ENCODE measurements around the gene KRTAP5-10. TPM values are rescaled to one million over a fixed set of nuclear protein-coding genes. Genes with fewer than 3 reads are reported as not detected.

The KRTAP5-10 gene
- total RNA-seq, 1 donor from 2014 or later, result not detected

DNA sequence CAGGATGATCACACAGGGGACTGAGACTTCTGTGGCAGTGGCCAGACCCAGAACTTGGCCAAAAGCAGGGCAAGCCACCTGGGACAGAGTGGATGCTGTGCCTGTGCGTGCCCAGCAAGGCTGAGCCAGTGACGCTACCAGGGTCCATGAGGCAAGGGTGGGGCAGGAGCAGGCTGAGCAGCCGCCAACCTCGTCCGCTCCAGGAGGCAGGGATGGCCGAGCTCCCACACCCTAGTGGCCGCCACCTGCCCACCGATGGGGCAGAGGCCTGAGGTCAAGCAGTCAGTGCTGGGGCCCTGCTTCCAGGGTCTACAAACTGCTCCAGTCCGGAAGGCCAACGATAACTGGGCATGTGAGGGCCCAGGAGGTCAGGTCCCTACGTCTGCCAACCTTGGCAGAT, 9.9 kb upstream of the KRTAP5-10 start:
- H3K36me3 Mint-ChIP-seq (ENCODE audit: unreplicated experiment), result peaks cover 4% of the 10 kb centered on the region
- TF ChIP-seq, protein P1, sequence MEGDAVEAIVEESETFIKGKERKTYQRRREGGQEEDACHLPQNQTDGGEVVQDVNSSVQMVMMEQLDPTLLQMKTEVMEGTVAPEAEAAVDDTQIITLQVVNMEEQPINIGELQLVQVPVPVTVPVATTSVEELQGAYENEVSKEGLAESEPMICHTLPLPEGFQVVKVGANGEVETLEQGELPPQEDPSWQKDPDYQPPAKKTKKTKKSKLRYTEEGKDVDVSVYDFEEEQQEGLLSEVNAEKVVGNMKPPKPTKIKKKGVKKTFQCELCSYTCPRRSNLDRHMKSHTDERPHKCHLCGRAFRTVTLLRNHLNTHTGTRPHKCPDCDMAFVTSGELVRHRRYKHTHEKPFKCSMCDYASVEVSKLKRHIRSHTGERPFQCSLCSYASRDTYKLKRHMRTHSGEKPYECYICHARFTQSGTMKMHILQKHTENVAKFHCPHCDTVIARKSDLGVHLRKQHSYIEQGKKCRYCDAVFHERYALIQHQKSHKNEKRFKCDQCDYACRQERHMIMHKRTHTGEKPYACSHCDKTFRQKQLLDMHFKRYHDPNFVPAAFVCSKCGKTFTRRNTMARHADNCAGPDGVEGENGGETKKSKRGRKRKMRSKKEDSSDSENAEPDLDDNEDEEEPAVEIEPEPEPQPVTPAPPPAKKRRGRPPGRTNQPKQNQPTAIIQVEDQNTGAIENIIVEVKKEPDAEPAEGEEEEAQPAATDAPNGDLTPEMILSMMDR (IDR thresholded peaks at IDR 0.05; ENCODE audit: partially characterized antibody, unreplicated experiment), result no peak
- H3K4me3 Mint-ChIP-seq (ENCODE audit: unreplicated experiment), result no peak overlapping the region
- no peaks in the 10 kb centered on the region for H3K4me1 Mint-ChIP-seq (ENCODE audit: low read depth, unreplicated experiment)
- DNase-seq, result no peak
- H3K27ac Mint-ChIP-seq (ENCODE audit: unreplicated experiment), result no peak overlapping the region
- H3K27me3 Mint-ChIP-seq (ENCODE audit: unreplicated experiment), result peaks cover 6% of the 10 kb centered on the region
- H3K9me3 Mint-ChIP-seq (ENCODE audit: unreplicated experiment), result peaks cover 5% of the 10 kb centered on the region

DNA sequence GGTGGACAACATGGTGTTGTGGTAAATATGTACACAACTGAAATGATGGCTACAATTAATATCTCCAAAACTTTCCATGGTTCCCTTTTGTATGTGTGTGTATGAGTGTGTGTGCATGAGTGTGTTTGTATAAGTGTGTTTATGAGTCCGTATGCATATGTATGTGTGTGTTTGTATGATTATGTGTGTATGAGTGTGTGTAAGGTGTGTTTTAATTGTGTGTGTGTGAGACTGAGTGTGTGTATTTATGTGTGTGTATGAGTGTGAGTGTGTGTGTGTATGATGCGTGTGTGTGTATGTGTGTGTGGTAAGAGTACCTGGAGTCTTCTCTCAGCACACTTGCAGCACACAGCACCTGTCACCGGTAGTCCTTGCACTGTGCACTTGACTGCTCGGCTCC, 9.3 kb upstream of the KRTAP5-10 start:
- H3K4me3 Mint-ChIP-seq (ENCODE audit: unreplicated experiment), result no peak overlapping the region
- H3K9me3 Mint-ChIP-seq (ENCODE audit: unreplicated experiment), result peaks cover 9% of the 10 kb centered on the region
- H3K27ac Mint-ChIP-seq (ENCODE audit: unreplicated experiment), result no peak overlapping the region
- no peak for DNase-seq
- TF ChIP-seq, protein P1 (IDR thresholded peaks at IDR 0.05; ENCODE audit: partially characterized antibody, unreplicated experiment), result no peak
- H3K36me3 Mint-ChIP-seq (ENCODE audit: unreplicated experiment), result peaks cover 4% of the 10 kb centered on the region
- H3K4me1 Mint-ChIP-seq (ENCODE audit: low read depth, unreplicated experiment), result no peaks in the 10 kb centered on the region
- peaks cover 6% of the 10 kb centered on the region for H3K27me3 Mint-ChIP-seq (ENCODE audit: unreplicated experiment)

DNA sequence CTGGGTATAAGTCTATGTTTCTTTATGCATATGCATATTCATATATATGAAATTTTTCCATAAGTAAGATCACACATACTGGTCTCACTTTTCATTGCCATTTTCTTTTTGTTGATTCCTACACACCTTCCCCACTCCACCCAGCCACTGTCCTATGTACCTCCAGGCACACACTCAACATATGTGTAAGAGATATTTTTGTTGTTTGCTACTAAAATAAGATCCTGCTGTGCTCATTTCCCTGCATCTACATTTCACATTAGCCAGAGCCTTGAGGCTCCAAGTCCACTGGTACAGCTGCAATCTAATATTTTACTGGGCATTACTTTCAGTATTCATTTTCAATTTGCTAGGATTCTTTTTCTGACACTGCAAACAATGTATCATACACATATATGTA, 8.1 kb upstream of the KRTAP5-10 start:
- Mint-ChIP-seq H3K27ac (ENCODE audit: unreplicated experiment) (no peak overlapping the region), H3K36me3 (ENCODE audit: unreplicated experiment) (peaks cover 4% of the 10 kb centered on the region), H3K9me3 (ENCODE audit: unreplicated experiment) (peaks cover 9% of the 10 kb centered on the region), H3K4me3 (ENCODE audit: unreplicated experiment) (no peak overlapping the region), H3K4me1 (ENCODE audit: low read depth, unreplicated experiment) (no peaks in the 10 kb centered on the region), H3K27me3 (ENCODE audit: unreplicated experiment) (peaks cover 6% of the 10 kb centered on the region)
- no peak for DNase-seq
- TF ChIP-seq, protein P1 (IDR thresholded peaks at IDR 0.05; ENCODE audit: partially characterized antibody, unreplicated experiment), result no peak

DNA sequence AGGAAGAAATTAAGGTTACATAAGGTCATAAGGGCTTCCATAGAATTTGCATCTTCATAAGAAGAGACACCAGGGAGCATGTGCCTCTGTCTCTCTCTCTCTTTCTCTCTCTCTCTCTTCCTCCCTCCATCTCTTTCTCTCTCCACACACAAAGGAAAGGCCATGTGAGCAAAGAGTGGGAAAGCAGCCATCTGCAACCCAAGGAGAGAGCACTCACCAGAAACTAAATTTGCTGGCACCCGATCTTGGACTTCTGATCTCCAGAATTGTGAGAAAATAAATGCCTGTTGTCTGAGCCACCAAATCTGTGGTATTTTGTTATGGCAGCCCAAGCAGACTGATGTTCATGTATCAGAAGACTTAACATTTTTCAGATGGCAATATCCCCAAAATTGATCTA, 6.4 kb upstream of the KRTAP5-10 start:
- Mint-ChIP-seq H3K9me3 (ENCODE audit: unreplicated experiment) (peaks cover 10% of the 10 kb centered on the region), H3K36me3 (ENCODE audit: unreplicated experiment) (peaks cover 15% of the 10 kb centered on the region), H3K27me3 (ENCODE audit: unreplicated experiment) (peaks cover 6% of the 10 kb centered on the region), H3K27ac (ENCODE audit: unreplicated experiment) (no peak overlapping the region), H3K4me3 (ENCODE audit: unreplicated experiment) (no peak overlapping the region), H3K4me1 (ENCODE audit: low read depth, unreplicated experiment) (no peaks in the 10 kb centered on the region)
- DNase-seq, result no peak
- TF ChIP-seq, protein P1 (IDR thresholded peaks at IDR 0.05; ENCODE audit: partially characterized antibody, unreplicated experiment), result no peak

DNA sequence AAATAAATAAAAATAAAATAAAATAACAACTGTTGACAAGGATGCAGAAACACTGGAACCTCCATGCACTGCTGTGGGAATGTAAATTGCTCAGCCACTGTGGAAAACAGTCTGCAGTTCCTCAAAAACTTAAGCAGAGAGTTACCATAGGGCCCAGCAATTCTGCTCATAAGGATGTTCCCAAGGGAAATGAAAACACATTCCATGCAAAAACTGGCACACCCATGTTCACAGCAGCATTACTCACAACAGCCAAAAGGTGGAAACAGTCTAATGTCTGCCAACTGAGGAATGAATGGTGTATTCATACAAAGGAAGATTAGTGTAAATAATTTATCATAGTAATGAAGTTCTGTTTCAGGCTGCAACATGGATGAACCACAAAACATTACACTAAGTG, 3.2 kb upstream of the KRTAP5-10 start:
- Mint-ChIP-seq H3K4me3 (ENCODE audit: unreplicated experiment) (no peak overlapping the region), H3K36me3 (ENCODE audit: unreplicated experiment) (peaks cover 15% of the 10 kb centered on the region), H3K4me1 (ENCODE audit: low read depth, unreplicated experiment) (peaks cover 12% of the 10 kb centered on the region), H3K9me3 (ENCODE audit: unreplicated experiment) (peaks cover 16% of the 10 kb centered on the region), H3K27me3 (ENCODE audit: unreplicated experiment) (peaks cover 10% of the 10 kb centered on the region), H3K27ac (ENCODE audit: unreplicated experiment) (no peak overlapping the region)
- no peak for DNase-seq
- TF ChIP-seq, protein P1 (IDR thresholded peaks at IDR 0.05; ENCODE audit: partially characterized antibody, unreplicated experiment), result no peak

Measured in glutamatergic neuron (in vitro differentiated cells).